Measurements from ENCODE around the gene CLDN14.

The CLDN14 gene

GRCh38 chr21:36489103-36489775 is 9.3 kb upstream of the CLDN14 start:
- DNase-seq (ENCODE audit: extremely low spot score): no peak
- no peak for TF ChIP-seq FOXM1 (IDR thresholded peaks at IDR 0.05; ENCODE audit: borderline replicate concordance)
- CTCF ChIA-PET: no interaction called here
- POLR2A ChIA-PET: no interaction called here

- no peak for DNase-seq (ENCODE audit: extremely low spot score)
- CTCF ChIA-PET: no interaction called here
- POLR2A ChIA-PET: no interaction called here
- TF ChIP-seq FOXM1 (IDR thresholded peaks at IDR 0.05; ENCODE audit: borderline replicate concordance) (no peak), FOXK2 (IDR thresholded peaks at IDR 0.05) (no peak), PKNOX1 (IDR thresholded peaks at IDR 0.05) (no peak), ARNT (IDR thresholded peaks at IDR 0.05) (no peak), SUZ12 (IDR thresholded peaks at IDR 0.05) (no peak), L3MBTL2 (conservative IDR thresholded peaks at IDR 0.05) (no peak), BHLHE40 (IDR thresholded peaks at IDR 0.05; ENCODE audit: borderline replicate concordance) (no peak), SP1 (IDR thresholded peaks at IDR 0.05) (no peak), NFRKB (IDR thresholded peaks at IDR 0.05) (no peak), FOXA1 (IDR thresholded peaks at IDR 0.05) (no peak), HDGF (IDR thresholded peaks at IDR 0.05; ENCODE audit: borderline replicate concordance) (no peak), CTBP1 (IDR thresholded peaks at IDR 0.05; ENCODE audit: borderline replicate concordance) (no peak), TARDBP (IDR thresholded peaks at IDR 0.05) (no peak), ELF4 (IDR thresholded peaks at IDR 0.05) (no peak)
These were observed 7.9 kb upstream of the CLDN14 start for GRCh38 chr21:36487641-36488307.

- POLR2A ChIA-PET: no interaction called here
- CTCF ChIA-PET: no interaction called here
- no peak for DNase-seq (ENCODE audit: extremely low spot score)
- no peak for TF ChIP-seq FOXA1 (IDR thresholded peaks at IDR 0.05)
- TF ChIP-seq TARDBP (IDR thresholded peaks at IDR 0.05): no peak
- TF ChIP-seq FOXM1 (IDR thresholded peaks at IDR 0.05; ENCODE audit: borderline replicate concordance): no peak
- no peak for TF ChIP-seq SP1 (IDR thresholded peaks at IDR 0.05)
- no peak for TF ChIP-seq ZNF384 (IDR thresholded peaks at IDR 0.05)
- TF ChIP-seq HDGF (IDR thresholded peaks at IDR 0.05; ENCODE audit: borderline replicate concordance): no peak
- TF ChIP-seq PKNOX1 (IDR thresholded peaks at IDR 0.05): no peak
- TF ChIP-seq FOXK2 (IDR thresholded peaks at IDR 0.05): no peak
These were observed 6.3 kb upstream of the CLDN14 start for GRCh38 chr21:36486246-36486645.

- ChIA-PET POLR2A (no interaction called here), CTCF (no interaction called here)
- DNase-seq (ENCODE audit: extremely low spot score): no peak
- no peak for TF ChIP-seq L3MBTL2 (conservative IDR thresholded peaks at IDR 0.05)
- no peak for TF ChIP-seq ELF4 (IDR thresholded peaks at IDR 0.05)
- TF ChIP-seq BHLHE40 (IDR thresholded peaks at IDR 0.05; ENCODE audit: borderline replicate concordance): no peak
These were observed 5.6 kb upstream of the CLDN14 start for GRCh38 chr21:36485476-36485875.

GRCh38 chr21:36483095-36483494 is 3.2 kb upstream of the CLDN14 start:
- no peak for DNase-seq (ENCODE audit: extremely low spot score)
- ChIA-PET CTCF (no interaction called here), POLR2A (no interaction called here)
- no peak for TF ChIP-seq SUZ12 (IDR thresholded peaks at IDR 0.05)
- no peak for TF ChIP-seq L3MBTL2 (conservative IDR thresholded peaks at IDR 0.05)
- TF ChIP-seq HDGF (IDR thresholded peaks at IDR 0.05; ENCODE audit: borderline replicate concordance): no peak
- TF ChIP-seq SP1 (IDR thresholded peaks at IDR 0.05): no peak
- no peak for TF ChIP-seq FOXM1 (IDR thresholded peaks at IDR 0.05; ENCODE audit: borderline replicate concordance)
- TF ChIP-seq LEF1 (IDR thresholded peaks at IDR 0.05; ENCODE audit: borderline replicate concordance): no peak
- TF ChIP-seq CTBP1 (IDR thresholded peaks at IDR 0.05; ENCODE audit: borderline replicate concordance): no peak
- no peak for TF ChIP-seq ZNF384 (IDR thresholded peaks at IDR 0.05)
- no peak for TF ChIP-seq ARNT (IDR thresholded peaks at IDR 0.05)

GRCh38 chr21:36482673-36483072 is 2.8 kb upstream of the CLDN14 start:
- DNase-seq (ENCODE audit: extremely low spot score): no peak
- ChIA-PET POLR2A (no interaction called here), CTCF (no interaction called here)
- TF ChIP-seq SP1 (IDR thresholded peaks at IDR 0.05) (no peak), TARDBP (IDR thresholded peaks at IDR 0.05) (no peak), CTBP1 (IDR thresholded peaks at IDR 0.05; ENCODE audit: borderline replicate concordance) (no peak), L3MBTL2 (conservative IDR thresholded peaks at IDR 0.05) (no peak), BHLHE40 (IDR thresholded peaks at IDR 0.05; ENCODE audit: borderline replicate concordance) (no peak), FOXM1 (IDR thresholded peaks at IDR 0.05; ENCODE audit: borderline replicate concordance) (no peak), LEF1 (IDR thresholded peaks at IDR 0.05; ENCODE audit: borderline replicate concordance) (no peak), SUZ12 (IDR thresholded peaks at IDR 0.05) (no peak), ELF4 (IDR thresholded peaks at IDR 0.05) (no peak), PKNOX1 (IDR thresholded peaks at IDR 0.05) (no peak)

- POLR2A ChIA-PET: no interaction called here
- CTCF ChIA-PET: no interaction called here
- TF ChIP-seq CTBP1 (IDR thresholded peaks at IDR 0.05; ENCODE audit: borderline replicate concordance): no peak
- TF ChIP-seq PKNOX1 (IDR thresholded peaks at IDR 0.05): no peak
- no peak for DNase-seq (ENCODE audit: extremely low spot score)
These were observed 2.3 kb upstream of the CLDN14 start for GRCh38 chr21:36482181-36482580.

Data from HEK293T (cell line).